Progenitor cell of endocrine pancreas (in vitro differentiated cells): Measurements from ENCODE around the gene FCAMR. TPM values are rescaled to one million over a fixed set of nuclear protein-coding genes. Genes with fewer than 3 reads are reported as not detected.
"Not testable (repeated sequence)": the region's sequence is repeated elsewhere in the genome, so short reads cannot be mapped to it uniquely, and the experiment has no call there.

Experiments
- DNase-seq: peaks from one replicate; pipeline ENCODE4 v3.0.0; 2021; ENCODE audit warnings: low spot score; ENCODE audit not compliant: unreplicated experiment
- H3K27ac Mint-ChIP-seq: 2 replicates; pipeline ENCODE4 v1.8.0; 2021; ENCODE audit warnings: mild to moderate bottlenecking, moderate library complexity, mixed read lengths
- H3K27me3 Mint-ChIP-seq: 2 replicates; pipeline ENCODE4 v1.8.0; 2021; ENCODE audit warnings: mixed read lengths
- H3K36me3 Mint-ChIP-seq: 2 replicates; pipeline ENCODE4 v1.8.0; 2022; ENCODE audit warnings: mixed read lengths; ENCODE audit not compliant: insufficient read depth
- H3K4me1 Mint-ChIP-seq: 2 replicates; pipeline ENCODE4 v1.8.0; 2021; ENCODE audit warnings: low read depth, mixed read lengths
- H3K4me3 Mint-ChIP-seq: 2 replicates; pipeline ENCODE4 v1.8.0; 2021; ENCODE audit warnings: low read depth, mild to moderate bottlenecking, moderate library complexity, mixed read lengths
- H3K9me3 Mint-ChIP-seq: 2 replicates; pipeline ENCODE4 v1.8.0; 2021; ENCODE audit warnings: low read depth, mixed read lengths
- CTCF ChIP-seq: fragments of 200-600 bp; sonication (generic); IDR thresholded peaks from one replicate; pipeline ENCODE4 v1.5.0; 2021; ENCODE audit warnings: antibody characterized with exemption, mild to moderate bottlenecking; ENCODE audit not compliant: unreplicated experiment
- total RNA-seq: library from RNA; stranded (reverse); gene quantifications from 2 replicates; pipeline ENCODE4 v1.2.1, GENCODE V29; 2021

The FCAMR gene
- total RNA-seq, 1 donor from 2014 or later = not detected

GRCh38 chr1:206926286-206926685, 44.0 kb downstream of the FCAMR start:
- H3K4me3 Mint-ChIP-seq = no peak overlapping the region
- no peak for DNase-seq
- no peaks in the 10 kb centered on the region for H3K36me3 Mint-ChIP-seq
- no peaks in the 10 kb centered on the region for H3K4me1 Mint-ChIP-seq
- no peak for TF ChIP-seq CTCF
- H3K27ac Mint-ChIP-seq = no peak overlapping the region
- H3K27me3 Mint-ChIP-seq = no peaks in the 10 kb centered on the region
- H3K9me3 Mint-ChIP-seq = no peaks in the 10 kb centered on the region

GRCh38 chr1:206925106-206925736, 45.0 kb downstream of the FCAMR start:
- TF ChIP-seq CTCF = no peak
- Mint-ChIP-seq H3K36me3 (no peaks in the 10 kb centered on the region), H3K27me3 (no peaks in the 10 kb centered on the region)

GRCh38 chr1:206924592-206925105, 45.6 kb downstream of the FCAMR start:
- Mint-ChIP-seq H3K27ac (no peak overlapping the region), H3K9me3 (no peaks in the 10 kb centered on the region), H3K4me3 (no peak overlapping the region), H3K4me1 (no peaks in the 10 kb centered on the region), H3K27me3 (no peaks in the 10 kb centered on the region), H3K36me3 (no peaks in the 10 kb centered on the region)
- no peak for TF ChIP-seq CTCF
- no peak for DNase-seq

More at GRCh38 chr1:206925106-206925736, 45.0 kb downstream of the FCAMR start:
- DNase-seq = no peak
- H3K9me3 Mint-ChIP-seq = no peaks in the 10 kb centered on the region
- no peak overlapping the region for H3K4me3 Mint-ChIP-seq
- no peak overlapping the region for H3K27ac Mint-ChIP-seq
- H3K4me1 Mint-ChIP-seq = no peaks in the 10 kb centered on the region

GRCh38 chr1:206923961-206924557, 46.2 kb downstream of the FCAMR start:
- H3K4me1 Mint-ChIP-seq, H3K27ac Mint-ChIP-seq, H3K36me3 Mint-ChIP-seq, H3K9me3 Mint-ChIP-seq, H3K27me3 Mint-ChIP-seq, DNase-seq, H3K4me3 Mint-ChIP-seq: not testable (repeated sequence)

- Mint-ChIP-seq H3K27ac (no peak overlapping the region), H3K27me3 (peaks cover 1% of the 10 kb centered on the region), H3K36me3 (no peaks in the 10 kb centered on the region), H3K9me3 (no peaks in the 10 kb centered on the region), H3K4me3 (no peak overlapping the region), H3K4me1 (no peaks in the 10 kb centered on the region)
- TF ChIP-seq CTCF = no peak
- no peak for DNase-seq
These were observed 47.0 kb downstream of the FCAMR start for GRCh38 chr1:206923009-206923960.
